Neural cell (in vitro differentiated cells): ENCODE data around the gene PCDH9.
A peak's percentile ranks its signal among the peaks of the same experiment; 100 is the strongest.

ENCODE experiments used
- CTCF ChIP-seq: fragments of 450-650 bp; IDR thresholded peaks from 2 replicates; pipeline ENCODE4 v1.5.1; 2014; ENCODE audit warnings: antibody characterized with exemption, mild to moderate bottlenecking, moderate library complexity; ENCODE audit not compliant: poor library complexity, severe bottlenecking
- EP300 ChIP-seq: fragments of 450-650 bp; conservative IDR thresholded peaks from 2 replicates; pipeline ENCODE4 v1.6.1; 2014; ENCODE audit warnings: antibody characterized with exemption, mild to moderate bottlenecking, moderate library complexity; ENCODE audit not compliant: poor library complexity, severe bottlenecking
- EZH2 ChIP-seq: fragments of 200-600, 300-800 bp; shearing (Covaris generic), sonication (generic); IDR thresholded peaks from 2 replicates; pipeline ENCODE4 v1.6.1; 2014; ENCODE audit warnings: antibody characterized with exemption, low read length, borderline replicate concordance, mild to moderate bottlenecking; ENCODE audit not compliant: insufficient read depth, poor library complexity, severe bottlenecking
- MXI1 ChIP-seq: fragments of 450-650 bp; conservative IDR thresholded peaks from 2 replicates; pipeline ENCODE4 v1.6.1; 2014; ENCODE audit warnings: antibody characterized with exemption, mild to moderate bottlenecking; ENCODE audit not compliant: poor library complexity, severe bottlenecking
- POLR2AphosphoS5 ChIP-seq: IDR thresholded peaks from 2 replicates; pipeline ENCODE4 v1.6.1; 2012
- RAD21 ChIP-seq: fragments of 450-650 bp; conservative IDR thresholded peaks from 2 replicates; pipeline ENCODE4 v1.6.1; 2014; ENCODE audit warnings: antibody characterized with exemption, mild to moderate bottlenecking, moderate library complexity
- REST ChIP-seq: IDR thresholded peaks from 2 replicates; pipeline ENCODE4 v1.6.1; 2012; ENCODE audit warnings: borderline replicate concordance
- SMC3 ChIP-seq: fragments of 450-650 bp; conservative IDR thresholded peaks from 2 replicates; pipeline ENCODE4 v1.6.1; 2014; ENCODE audit warnings: antibody characterized with exemption, mild to moderate bottlenecking, moderate library complexity; ENCODE audit not compliant: poor library complexity
- TAF1 ChIP-seq: IDR thresholded peaks from 2 replicates; pipeline ENCODE4 v1.6.1; 2012; ENCODE audit warnings: low read depth

DNA sequence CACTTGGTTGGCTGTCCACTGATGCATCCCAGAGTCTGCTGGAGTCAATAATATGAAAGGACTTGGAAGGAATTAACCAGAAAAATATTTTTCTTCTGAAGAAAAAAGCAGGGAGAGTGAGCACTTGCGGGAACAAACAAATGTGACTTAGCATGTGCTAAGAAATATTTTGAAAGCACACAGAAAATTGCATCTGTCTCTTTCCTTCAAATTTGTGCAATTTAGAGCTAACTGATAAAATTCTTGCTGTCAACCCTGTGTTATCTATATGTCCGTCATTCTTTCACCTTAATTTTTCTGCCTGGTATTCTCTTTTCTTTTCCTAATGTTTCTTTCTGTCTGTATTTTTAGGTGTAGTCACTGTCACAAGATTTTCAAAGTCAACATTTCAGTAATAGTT lies 852.6 kb downstream of the PCDH9 start:
- TF ChIP-seq TAF1 (no peak), EZH2 (no peak), CTCF (no peak), MXI1 (no peak), POLR2AphosphoS5 (peak; percentile 55), EP300 (peak; percentile 46), SMC3 (no peak), REST (no peak), RAD21 (no peak)
